Gastrocnemius medialis (tissue), 4 donors: ENCODE measurements around the gene POLDIP3. TPM values are rescaled to one million over a fixed set of nuclear protein-coding genes. Genes with fewer than 3 reads are reported as not detected.

Experiments used
- ATAC-seq, 2 donors: fragments of 150-250 bp; one replicate each; pipeline ENCODE4 v1.9.1; 2016
- DNase-seq, 2 donors: peaks; one replicate each; pipeline ENCODE4 v3.0.0-alpha.2; 2019
- H3K27ac ChIP-seq, 4 donors: fragments of 200-600 bp; sonication (generic); 1 replicate in 1 of 4; 2 replicates in 3 of 4; pipeline ENCODE4 v1.5.1; 2016 to 2018; ENCODE audit warnings: mild to moderate bottlenecking in 2 of 4, moderate library complexity in 1 of 4
- H3K27me3 ChIP-seq, 3 donors: fragments of 200-600 bp; sonication (generic) in 2 of 3; 1 replicate in 1 of 3; 2 replicates in 2 of 3; pipeline versions ENCODE4 v1.5.1 to v1.6.0; 2016 to 2019; ENCODE audit warnings: mild to moderate bottlenecking in 1 of 3, moderate library complexity in 1 of 3
- H3K36me3 ChIP-seq, 2 donors: fragments of 200-600 bp; sonication (generic) in 1 of 2; one replicate each; pipeline ENCODE4 v1.5.1; 2017 to 2018
- H3K4me1 ChIP-seq, 2 donors: fragments of 200-600 bp; sonication (generic) in 1 of 2; one replicate each; pipeline ENCODE4 v1.5.1; 2016 to 2017; ENCODE audit warnings: mild to moderate bottlenecking in 2 of 2
- H3K4me3 ChIP-seq, 4 donors: fragments of 200-600 bp; sonication (generic) in 3 of 4; 1 replicate in 1 of 4; 2 replicates in 3 of 4; pipeline ENCODE4 v1.5.1; 2016 to 2019; ENCODE audit warnings: mild to moderate bottlenecking in 2 of 4
- H3K9me3 ChIP-seq, 3 donors: fragments of 200-600 bp; sonication (generic) in 2 of 3; 1 replicate in 1 of 3; 2 replicates in 2 of 3; pipeline ENCODE4 v1.5.1; 2016 to 2019
- CTCF ChIP-seq, 5 experiments: fragments of 450-650 bp in 3 of 5; fragments of 200-600 bp in 2 of 5; sonication (generic) in 2 of 5; IDR thresholded peaks in 4 of 5; conservative IDR thresholded peaks in 1 of 5; 1 replicate in 4 of 5; 2 replicates in 1 of 5; pipeline ENCODE4 v1.5.1; 2016 to 2019; ENCODE audit warnings: antibody characterized with exemption in 5 of 5, mild to moderate bottlenecking in 3 of 5, moderate library complexity in 3 of 5
- POLR2A ChIP-seq, 2 donors: fragments of 450-650 bp; IDR thresholded peaks; one replicate each; pipeline ENCODE4 v1.6.1; 2017; ENCODE audit warnings: antibody characterized with exemption in 2 of 2, mild to moderate bottlenecking in 2 of 2, moderate library complexity in 2 of 2
- in situ Hi-C, 4 donors: fragments of 200-750 bp; cut with MboI; loops; one replicate each; pipeline versions ENCODE4 v1.15.0 to v1.8.0; 2017; ENCODE audit warnings: low sequenced_read_pairs in 4 of 4
- intact Hi-C: fragments of 100-400 bp; cut with DNase I; formaldehyde crosslinking; loops from one replicate; pipeline ENCODE4 v1.15.1; 2023; ENCODE audit warnings: low total_unique reads
- total RNA-seq, 4 donors: library from RNA; depleted of rRNA; stranded (reverse); fragments of >200 nt; gene quantifications; one replicate each; pipeline versions ENCODE4 v1.1.0 to v1.2.3, GENCODE V29; 2016

POLDIP3 gene
- total RNA-seq, 4 donors from 2014 or later = 19.7 to 28.7 (median 23.0) TPM

DNA sequence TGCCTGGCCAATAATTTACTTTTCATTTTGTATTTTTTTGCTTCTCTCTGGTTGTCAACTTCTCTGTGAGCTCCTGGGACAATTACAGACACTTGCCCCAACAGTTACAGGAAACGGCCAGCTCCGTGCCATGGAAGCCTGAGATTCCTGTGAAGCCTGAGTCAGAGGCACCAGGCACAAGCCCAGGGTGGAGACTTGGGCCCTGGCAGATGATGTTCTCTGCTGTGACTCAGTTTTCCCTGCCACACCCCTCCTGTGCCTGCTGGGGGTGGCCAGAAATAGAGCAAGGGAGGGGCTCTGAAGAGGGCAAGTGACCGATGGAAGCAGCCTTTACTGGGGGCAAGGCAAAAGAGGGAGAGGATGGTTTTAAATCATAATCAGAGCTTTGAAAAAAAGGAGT lies 20.8 kb upstream of the POLDIP3 start:
- intact Hi-C loops = no loop called here
- ATAC-seq = peak; percentile 92 to 96
- no peak overlapping the region for H3K4me3 ChIP-seq
- no peaks in the 10 kb centered on the region for H3K9me3 ChIP-seq
- peak; percentile 91 to 95 for DNase-seq
- no peaks in the 10 kb centered on the region for H3K27me3 ChIP-seq
- in situ Hi-C loops = no loop called here
- no peak for TF ChIP-seq CTCF (IDR thresholded peaks at IDR 0.05 in 4 of 5, conservative IDR thresholded peaks at IDR 0.05 in 1 of 5)
- TF ChIP-seq POLR2A (IDR thresholded peaks at IDR 0.05) = peak in 1 of 2 donors; percentile 27
- peaks cover 0 to 41% of the 10 kb centered on the region in 2 donors for H3K36me3 ChIP-seq
- peak overlapping the region; percentile 90 to 96 (median 94) for H3K27ac ChIP-seq
- H3K4me1 ChIP-seq = peaks cover 13 to 32% of the 10 kb centered on the region in 2 donors

DNA sequence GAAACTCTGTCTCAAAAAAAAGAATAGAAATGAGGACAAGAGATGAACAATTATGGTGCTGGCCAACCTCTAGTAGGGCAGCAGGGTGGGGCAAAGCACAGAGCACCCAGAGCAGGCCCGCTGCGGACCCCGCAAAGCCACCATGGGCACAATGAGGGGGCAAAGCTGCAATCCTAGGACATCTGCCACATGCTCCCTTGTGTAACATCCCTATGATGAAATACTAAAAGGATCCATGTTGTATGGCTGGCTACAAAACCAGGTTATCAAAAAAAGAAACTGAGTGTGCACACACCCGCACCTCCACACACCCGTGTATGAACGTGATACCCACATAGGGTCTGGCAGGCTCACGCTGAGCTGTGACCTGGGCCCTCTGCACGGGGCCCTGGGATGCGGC lies 18.3 kb upstream of the POLDIP3 start:
- Histone ChIP-seq H3K36me3 (peaks cover 0 to 66% of the 10 kb centered on the region in 2 donors), H3K4me1 (peaks cover 13 to 26% of the 10 kb centered on the region in 2 donors), H3K9me3 (no peaks in the 10 kb centered on the region), H3K4me3 (no peak overlapping the region), H3K27me3 (no peaks in the 10 kb centered on the region), H3K27ac (peak overlapping the region; percentile 59 to 96 (median 92))
- no peak for TF ChIP-seq CTCF (IDR thresholded peaks at IDR 0.05 in 4 of 5, conservative IDR thresholded peaks at IDR 0.05 in 1 of 5)
- no peak for TF ChIP-seq POLR2A (IDR thresholded peaks at IDR 0.05)
- ATAC-seq (no peak), DNase-seq (no peak)
- intact Hi-C loops (no loop called here), in situ Hi-C loops (no loop called here)

DNA sequence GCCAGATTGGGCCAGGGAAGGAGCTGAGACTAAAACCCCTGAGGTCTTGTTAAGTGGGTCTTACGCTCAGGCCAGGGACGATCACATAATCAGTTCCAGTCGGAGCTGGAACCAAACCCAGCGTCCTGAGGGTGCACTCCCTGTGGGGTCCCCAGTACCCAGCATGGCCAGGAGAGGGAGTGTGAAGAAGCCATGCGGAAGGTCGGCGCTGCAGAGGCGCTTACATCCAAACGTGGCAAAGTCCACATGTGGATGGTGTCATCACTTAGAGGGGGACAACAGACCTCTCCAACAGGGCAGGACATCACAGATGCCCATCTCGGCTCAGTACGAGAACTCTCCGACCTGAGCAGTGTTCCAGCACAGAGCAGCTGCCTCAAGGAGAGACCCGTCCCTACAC lies 17.4 kb upstream of the POLDIP3 start:
- intact Hi-C loops = no loop called here
- no peak for ATAC-seq

GRCh38 chr22:42630901-42631602 lies 16.4 kb upstream of the POLDIP3 start:
- DNase-seq = no peak
- intact Hi-C loops = no loop called here
- no peaks in the 10 kb centered on the region for H3K9me3 ChIP-seq
- in situ Hi-C loops = no loop called here
- no peak overlapping the region for H3K27ac ChIP-seq
- no peak for ATAC-seq
- no peaks in the 10 kb centered on the region for H3K27me3 ChIP-seq
- H3K36me3 ChIP-seq = peaks cover 0 to 82% of the 10 kb centered on the region in 2 donors
- H3K4me1 ChIP-seq = peaks cover 10 to 22% of the 10 kb centered on the region in 2 donors
- no peak overlapping the region for H3K4me3 ChIP-seq
- TF ChIP-seq CTCF (IDR thresholded peaks at IDR 0.05 in 4 of 5, conservative IDR thresholded peaks at IDR 0.05 in 1 of 5) (no peak), POLR2A (IDR thresholded peaks at IDR 0.05) (no peak)

More for the DNA sequence above, 17.4 kb upstream of the POLDIP3 start:
- in situ Hi-C loops = no loop called here
- Histone ChIP-seq H3K27ac (peak overlapping the region in 3 of 4 donors; percentile 59 to 96 (median 95)), H3K4me3 (no peak overlapping the region), H3K36me3 (peaks cover 0 to 75% of the 10 kb centered on the region in 2 donors), H3K9me3 (no peaks in the 10 kb centered on the region), H3K27me3 (no peaks in the 10 kb centered on the region), H3K4me1 (peaks cover 13 to 26% of the 10 kb centered on the region in 2 donors)
- TF ChIP-seq CTCF (IDR thresholded peaks at IDR 0.05 in 4 of 5, conservative IDR thresholded peaks at IDR 0.05 in 1 of 5) = peak in 3 of 5 experiments; percentile 14 to 37 (median 33)
- no peak for TF ChIP-seq POLR2A (IDR thresholded peaks at IDR 0.05)
- peak in 1 of 2 donors; percentile 16 for DNase-seq
